Embryonic facial prominence (tissue), 1 donor: ENCODE results near the gene CTDP1.
"Not testable (repeated sequence)": the region's sequence is repeated elsewhere in the genome, so short reads cannot be mapped to it uniquely, and the experiment has no call there.

ENCODE experiments used
- DNase-seq: peaks from one replicate; pipeline ENCODE4 v3.0.0-alpha.2; 2016; ENCODE audit errors: extremely low spot score

Gene CTDP1

GRCh38 chr18:79725486-79725885 lies 45.9 kb downstream of the CTDP1 start:
- DNase-seq: no peak

DNA sequence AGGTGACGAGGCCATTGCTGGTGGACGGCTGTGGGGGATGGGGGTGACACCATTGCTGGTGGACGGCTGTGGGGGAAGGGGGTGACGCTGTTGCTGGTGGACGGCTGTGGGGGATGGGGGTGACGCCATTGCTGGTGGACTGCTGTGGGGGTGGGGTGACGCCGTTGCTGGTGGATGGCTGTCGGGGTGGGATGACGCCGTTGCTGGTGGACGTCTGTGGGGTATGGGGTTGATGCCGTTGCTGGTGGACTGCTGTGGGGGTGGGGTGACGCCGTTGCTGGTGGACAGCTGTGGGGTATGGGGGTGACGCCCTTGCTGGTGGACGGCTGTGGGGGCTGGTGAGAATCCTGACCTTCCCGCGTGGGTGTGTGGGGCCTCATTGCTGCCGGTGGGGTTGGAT lies 47.1 kb downstream of the CTDP1 start:
- DNase-seq: no peak

GRCh38 chr18:79727211-79727610 lies 47.6 kb downstream of the CTDP1 start:
- no peak for DNase-seq

DNA sequence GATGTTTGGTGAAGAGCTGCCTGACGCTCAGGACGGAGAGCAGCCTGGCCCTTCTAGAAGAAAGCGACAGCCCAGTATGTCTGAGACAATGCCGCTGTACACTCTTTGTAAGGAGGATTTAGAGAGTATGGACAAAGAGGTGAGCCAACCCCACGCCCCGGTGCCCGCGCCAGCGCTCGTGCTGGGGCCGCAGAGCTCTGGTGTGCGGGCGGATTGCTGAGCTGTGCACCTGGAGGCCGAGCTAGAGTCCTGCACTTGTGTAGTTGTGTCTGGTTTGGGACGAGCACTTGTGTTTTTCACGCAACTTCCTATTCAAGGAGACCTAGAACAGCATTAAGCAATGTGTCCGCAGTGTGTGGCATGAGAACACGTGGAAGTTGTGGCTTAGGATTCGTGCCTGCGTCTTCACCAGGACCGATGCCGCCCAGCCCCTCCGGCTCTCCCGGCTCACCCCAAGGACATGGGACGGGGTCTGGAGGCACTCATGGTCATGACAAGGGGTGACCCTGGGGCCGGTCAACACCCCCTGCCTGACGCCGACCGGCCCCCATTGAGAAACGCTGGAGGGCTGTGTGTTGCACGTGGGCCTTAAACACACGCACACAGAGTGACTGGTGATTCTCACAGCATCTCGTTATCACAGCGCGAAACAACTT lies 49.5 kb downstream of the CTDP1 start:
- DNase-seq: no peak

- DNase-seq: no peak
Observed at GRCh38 chr18:79729611-79730010, 50.0 kb downstream of the CTDP1 start.

GRCh38 chr18:79730804-79731203 lies 51.2 kb downstream of the CTDP1 start:
- no peak for DNase-seq

DNA sequence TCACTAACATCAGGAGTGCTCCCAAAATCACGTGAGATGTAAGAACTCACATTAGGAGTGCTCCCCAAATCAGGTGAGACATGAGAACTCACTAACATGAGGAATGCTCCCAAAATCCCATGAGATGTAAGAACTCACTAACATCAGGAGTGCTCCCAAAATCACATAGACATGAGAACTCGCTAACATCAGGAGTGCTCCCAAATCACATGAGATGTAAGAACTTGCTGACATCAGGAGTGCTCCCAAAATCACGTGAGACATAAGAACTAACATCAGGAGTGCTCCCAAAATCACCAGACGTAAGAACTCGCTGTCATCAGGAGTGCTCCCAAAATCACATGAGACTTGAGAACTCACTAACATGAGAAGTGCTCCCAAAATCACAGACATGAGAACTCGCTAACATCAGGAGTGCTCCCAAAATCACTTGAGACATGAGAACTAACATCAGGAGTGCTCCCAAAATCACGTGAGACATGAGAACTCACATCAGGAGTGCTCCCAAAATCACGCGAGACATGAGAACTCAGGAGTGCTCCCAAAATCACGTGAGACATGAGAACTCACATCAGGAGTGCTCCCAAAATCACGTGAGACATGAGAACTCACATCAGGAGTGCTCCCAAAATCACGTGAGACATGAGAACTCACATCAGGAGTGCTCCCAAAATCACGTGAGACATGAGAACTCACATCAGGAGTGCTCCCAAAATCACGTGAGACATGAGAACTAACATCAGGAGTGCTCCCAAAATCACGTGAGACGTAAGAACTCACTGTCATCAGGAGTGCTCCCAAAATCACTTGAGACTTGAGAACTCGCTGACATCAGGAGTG lies 52.5 kb downstream of the CTDP1 start:
- DNase-seq: not testable (repeated sequence)

- no peak for DNase-seq
Observed at GRCh38 chr18:79732721-79733025, 53.1 kb downstream of the CTDP1 start.

DNA sequence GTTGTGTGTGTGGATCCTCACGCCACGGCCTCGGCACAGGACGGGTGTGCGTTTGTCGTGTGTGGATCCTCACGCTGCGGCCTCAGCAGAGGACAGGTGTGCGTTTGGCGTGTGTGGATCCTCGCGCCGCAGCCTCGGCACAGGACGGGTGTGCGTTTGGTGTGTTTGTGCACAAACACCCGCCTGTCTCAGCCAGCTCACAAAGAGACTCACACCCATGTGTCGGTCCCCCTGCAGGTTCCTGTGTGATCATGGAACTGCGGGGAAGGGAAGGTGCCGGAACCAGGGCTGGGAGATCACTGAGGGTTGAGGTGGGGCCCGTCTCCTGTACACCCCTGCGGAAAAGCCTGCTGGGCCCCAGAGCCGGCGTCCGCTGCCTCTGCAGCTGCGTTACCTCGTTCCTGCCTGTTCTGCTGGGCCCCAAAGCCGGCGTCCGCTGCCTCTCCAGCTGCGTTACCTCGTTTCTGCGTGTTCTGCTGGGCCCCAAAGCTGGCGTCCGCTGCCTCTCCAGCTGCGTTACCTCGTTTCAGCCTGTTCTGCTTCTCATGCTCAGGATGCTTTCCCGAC lies 53.6 kb downstream of the CTDP1 start:
- no peak for DNase-seq

DNA sequence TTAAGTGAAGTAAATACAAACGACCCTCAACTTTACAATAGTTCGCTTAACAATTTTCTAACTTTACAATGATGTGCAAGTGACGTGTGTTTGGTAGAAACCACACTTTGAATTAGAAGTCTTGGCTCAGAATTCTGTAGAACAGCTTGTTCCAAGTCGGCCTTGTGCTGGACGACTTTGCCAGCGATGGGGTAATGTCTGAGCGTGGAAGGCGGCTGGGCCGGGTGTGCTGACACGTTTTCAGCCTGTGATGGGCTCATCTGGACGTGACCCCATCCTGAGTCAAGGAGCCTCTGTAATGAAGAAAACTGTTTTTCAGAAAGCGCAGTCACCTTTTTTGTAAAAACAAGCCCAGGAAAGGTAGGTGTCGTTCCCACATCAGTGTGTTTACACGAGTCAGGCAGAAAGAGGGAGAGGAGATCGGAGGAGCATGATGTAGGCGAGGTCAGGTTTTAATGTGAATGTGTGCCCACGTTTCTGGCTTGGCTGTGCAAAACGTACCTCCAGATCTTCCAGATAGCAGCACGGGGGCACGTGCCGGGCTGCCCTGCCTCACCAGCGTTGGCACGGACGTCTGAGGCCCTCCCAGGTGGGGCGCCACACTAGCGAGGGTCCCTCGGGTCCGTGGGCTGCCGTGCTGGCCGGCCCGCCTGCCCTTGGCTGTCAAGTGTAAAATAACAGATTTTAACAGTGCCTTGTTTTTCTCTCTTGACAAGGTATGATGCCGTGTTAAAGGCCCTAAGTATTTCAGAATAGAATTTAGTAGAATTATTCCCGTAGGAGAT lies 54.6 kb downstream of the CTDP1 start:
- DNase-seq: no peak

- no peak for DNase-seq
Observed at GRCh38 chr18:79735071-79735980, 55.7 kb downstream of the CTDP1 start.

DNA sequence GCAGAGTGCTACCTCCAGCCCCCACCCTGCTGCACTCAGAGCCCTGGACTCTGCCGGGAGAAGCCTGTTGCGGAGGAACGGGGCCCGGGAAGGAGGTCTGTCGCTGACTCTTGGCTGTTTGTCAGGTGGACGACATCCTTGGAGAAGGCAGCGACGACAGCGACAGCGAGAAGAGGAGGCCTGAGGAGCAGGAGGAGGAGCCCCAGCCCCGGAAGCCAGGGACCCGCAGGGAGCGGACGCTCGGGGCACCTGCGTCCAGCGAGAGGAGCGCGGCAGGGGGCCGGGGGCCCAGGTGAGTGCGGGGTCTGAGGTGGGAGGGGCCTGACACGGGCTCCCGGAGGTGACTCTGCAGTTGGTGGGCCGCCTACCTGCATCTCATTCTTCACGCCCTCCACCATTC lies 56.6 kb downstream of the CTDP1 start:
- no peak for DNase-seq

GRCh38 chr18:79736846-79737245 lies 57.2 kb downstream of the CTDP1 start:
- no peak for DNase-seq

DNA sequence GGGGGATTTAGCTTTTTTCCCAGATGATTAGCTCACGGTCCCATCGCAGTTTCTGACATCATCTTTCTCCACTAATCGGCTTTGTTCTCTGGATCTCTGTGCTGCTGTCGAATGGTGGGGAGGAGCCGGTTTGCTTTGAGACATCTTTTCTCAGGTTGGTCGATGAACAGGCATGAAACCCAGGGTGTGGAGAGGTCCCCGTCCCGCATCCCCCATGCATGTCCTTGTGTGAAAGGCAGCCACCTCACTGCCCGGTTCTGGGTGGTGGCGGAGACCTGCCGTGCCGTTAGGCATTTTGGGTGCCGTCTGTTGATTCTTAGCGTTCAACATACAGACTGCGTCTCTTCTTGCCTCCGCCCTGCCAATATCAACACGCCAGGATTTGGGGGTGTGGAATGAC lies 57.8 kb downstream of the CTDP1 start:
- DNase-seq: no peak

DNA sequence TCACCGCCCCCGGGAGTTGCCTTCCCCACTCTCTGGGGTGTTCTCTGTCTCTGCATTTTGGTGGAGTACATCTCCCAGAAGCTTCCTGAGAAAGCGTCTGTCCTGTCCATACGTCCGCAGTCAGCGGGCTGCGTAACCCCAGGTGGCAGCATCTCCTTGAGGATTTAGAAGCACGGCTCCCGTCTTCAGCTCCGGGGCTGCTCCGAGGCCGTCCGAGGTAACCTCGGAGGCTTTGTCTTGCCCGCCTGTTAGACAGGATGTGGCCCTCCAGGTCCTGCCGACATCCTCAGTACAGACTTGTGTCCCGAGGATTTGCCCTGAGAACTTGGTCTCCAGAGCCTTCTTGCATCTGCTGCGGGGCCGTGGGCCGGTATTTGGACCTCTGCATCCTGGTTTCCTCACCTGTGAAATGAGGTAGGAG lies 58.4 kb downstream of the CTDP1 start:
- DNase-seq: no peak

GRCh38 chr18:79738581-79739439 lies 59.2 kb downstream of the CTDP1 start:
- DNase-seq: no peak

DNA sequence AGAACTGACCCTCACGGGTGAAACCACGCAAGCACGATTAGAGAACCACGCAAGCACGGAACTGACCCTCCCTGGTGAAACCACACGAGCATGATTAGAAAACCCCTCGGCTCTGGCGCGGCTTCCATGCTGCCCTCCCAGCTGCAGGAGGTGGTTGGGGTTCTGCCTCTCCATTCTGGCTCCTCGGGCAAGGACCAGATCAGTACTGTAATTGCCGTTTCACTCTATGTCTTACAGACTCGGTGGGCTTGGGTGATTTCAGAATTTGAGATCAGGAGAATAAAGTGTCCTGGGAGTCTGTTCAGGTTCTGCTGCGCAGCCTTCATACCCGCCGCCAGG lies 59.8 kb downstream of the CTDP1 start:
- DNase-seq: no peak

- not testable (repeated sequence) for DNase-seq
Observed at GRCh38 chr18:79740047-79740446, 60.4 kb downstream of the CTDP1 start.

- no peak for DNase-seq
Observed at GRCh38 chr18:79740521-79741361, 61.1 kb downstream of the CTDP1 start.

GRCh38 chr18:79741362-79741700 lies 61.7 kb downstream of the CTDP1 start:
- DNase-seq: no peak
